HCT116 (cell line): Measurements from ENCODE around the gene NECAB2. TPM values are rescaled to one million over a fixed set of nuclear protein-coding genes. Genes with fewer than 3 reads are reported as not detected.

Source experiments
- ATAC-seq: fragments of 200-7000 bp; cut with Tn5 transposase; 2 replicates; pipeline ENCODE4 v1.9.1; 2020; ENCODE audit warnings: mild to moderate bottlenecking, moderate library complexity
- BruUV-seq: library from RNA; stranded (reverse); fragments of 400-500 nt; replicated peaks from 2 replicates; lab custom pipeline; 2021; lab: Mats Ljungman, UMichigan
- CTCF ChIA-PET: fragments of 300-600 bp; sonication (Branson Sonifier 250); formaldehyde crosslinking; loops from one replicate; lab custom pipeline; 2021; ENCODE audit warnings: antibody characterized with exemption; lab: Charles Lee
- POLR2A ChIA-PET: fragments of 300-600, 350-600 bp; sonication (Branson Sonifier 250); formaldehyde crosslinking; loops from one replicate; lab custom pipeline; 2021; ENCODE audit warnings: antibody characterized with exemption; lab: Charles Lee
- RAD21 ChIA-PET, 2 experiments: fragments of 300-600 bp; sonication (Branson Sonifier 250); formaldehyde crosslinking; loops; one replicate each; lab custom pipeline; 2023; ENCODE audit warnings: low total read pairs in 2 of 2; ENCODE audit not compliant: uncharacterized antibody in 2 of 2, unreplicated experiment in 2 of 2, low non-redundant PET in 1 of 2; lab: Charles Lee
- DNase-seq: peaks from one replicate; pipeline ENCODE4 v3.0.0-alpha.2; 2010; ENCODE audit warnings: low read depth, low spot score
- H2AFZ ChIP-seq: fragments of 200-600 bp; shearing (Covaris generic), sonication (generic); 2 replicates; pipeline ENCODE4 v1.6.1; 2017; ENCODE audit warnings: low read depth, mixed run types, mixed read lengths, antibody characterized with exemption, low read length; ENCODE audit not compliant: poor library complexity, severe bottlenecking
- H3K27ac ChIP-seq: 2 replicates; pipeline ENCODE4 v1.5.1; 2012; ENCODE audit warnings: low read depth, low read length
- H3K27me3 ChIP-seq: fragments of 200-600 bp; sonication (generic); 2 replicates; pipeline ENCODE4 v1.6.1; 2016; ENCODE audit warnings: mixed run types, low read length, mixed read lengths; ENCODE audit not compliant: insufficient read depth
- H3K36me3 ChIP-seq, 2 experiments: fragments of 200-500 bp in 1 of 2; fragments of 200-600 bp in 1 of 2; sonication (Bioruptor generic) in 1 of 2; sonication (generic) in 1 of 2; 2 replicates each; pipeline versions ENCODE4 v1.5.1 to v1.6.1; 2014 to 2016; ENCODE audit warnings: low read length in 2 of 2, inconsistent platforms in 1 of 2, mixed read lengths in 1 of 2, mixed run types in 1 of 2; ENCODE audit not compliant: insufficient read depth in 2 of 2, control insufficient read depth in 1 of 2
- H3K4me1 ChIP-seq, 2 experiments: fragments of 200-600 bp in 1 of 2; sonication (generic) in 1 of 2; 2 replicates each; pipeline versions ENCODE4 v1.5.1 to v1.6.1; 2012 to 2017; ENCODE audit warnings: low read length in 2 of 2, inconsistent platforms in 1 of 2, mild to moderate bottlenecking in 1 of 2, mixed read lengths in 1 of 2, mixed run types in 1 of 2, moderate library complexity in 1 of 2; ENCODE audit not compliant: insufficient read depth in 2 of 2, control insufficient read depth in 1 of 2
- H3K4me2 ChIP-seq: fragments of 200-600 bp; sonication (generic); 2 replicates; pipeline ENCODE4 v1.6.1; 2017; ENCODE audit warnings: mixed run types, low read length, mixed read lengths
- H3K4me3 ChIP-seq, 2 experiments: fragments of 200-600 bp in 1 of 2; sonication (generic) in 1 of 2; replicated peaks in 1 of 2; 2 replicates each; pipeline ENCODE4 v1.5.1; 2011 to 2016; ENCODE audit warnings: low read length in 2 of 2, control low read depth in 1 of 2, low read depth in 1 of 2, mild to moderate bottlenecking in 1 of 2, mixed read lengths in 1 of 2, mixed run types in 1 of 2
- H3K79me2 ChIP-seq: fragments of 200-600 bp; sonication (generic); 2 replicates; pipeline ENCODE4 v1.6.1; 2017; ENCODE audit warnings: mild to moderate bottlenecking, mixed run types, low read length, moderate library complexity, mixed read lengths; ENCODE audit not compliant: insufficient read depth
- H3K9ac ChIP-seq: fragments of 200-600 bp; sonication (generic); 2 replicates; pipeline ENCODE4 v1.6.1; 2016; ENCODE audit warnings: low read length, mixed read lengths
- H3K9me2 ChIP-seq: fragments of 200-600 bp; sonication (generic), shearing (Covaris generic); 2 replicates; pipeline ENCODE4 v1.6.1; 2017; ENCODE audit warnings: mixed run types, mild to moderate bottlenecking, moderate library complexity; ENCODE audit not compliant: insufficient read depth
- H3K9me3 ChIP-seq, 2 experiments: fragments of 200-500 bp in 1 of 2; fragments of 200-600 bp in 1 of 2; sonication (Bioruptor generic) in 1 of 2; sonication (generic) in 1 of 2; 2 replicates each; pipeline ENCODE4 v1.6.1; 2014 to 2017; ENCODE audit warnings: low read length in 2 of 2, mixed read lengths in 2 of 2, inconsistent platforms in 1 of 2, low read depth in 1 of 2, mild to moderate bottlenecking in 1 of 2, mixed run types in 1 of 2, moderate library complexity in 1 of 2; ENCODE audit not compliant: control insufficient read depth in 1 of 2, insufficient read depth in 1 of 2
- H4K20me1 ChIP-seq: fragments of 200-600 bp; sonication (generic), shearing (Covaris generic); 2 replicates; pipeline ENCODE4 v1.6.1; 2017; ENCODE audit warnings: mixed run types, mild to moderate bottlenecking, moderate library complexity; ENCODE audit not compliant: insufficient read depth
- ATF3 ChIP-seq: IDR thresholded peaks from 2 replicates; pipeline ENCODE4 v1.6.1; 2012
- CBX3 ChIP-seq: IDR thresholded peaks from 2 replicates; pipeline ENCODE4 v1.6.1; 2012; ENCODE audit warnings: low read depth
- CEBPB ChIP-seq: IDR thresholded peaks from 2 replicates; pipeline ENCODE4 v1.6.1; 2012; ENCODE audit warnings: low read depth
- EGR1 ChIP-seq: IDR thresholded peaks from 2 replicates; pipeline ENCODE4 v1.6.1; 2012; ENCODE audit warnings: low read depth
- JUND ChIP-seq: IDR thresholded peaks from 2 replicates; pipeline ENCODE4 v1.6.1; 2012
- POLR2A ChIP-seq: IDR thresholded peaks from 2 replicates; pipeline ENCODE4 v1.7.0; 2011; ENCODE audit warnings: borderline replicate concordance; ENCODE audit not compliant: insufficient read depth, insufficient read length; ENCODE audit errors: extremely low read depth
- POLR2AphosphoS5 ChIP-seq: IDR thresholded peaks from 2 replicates; pipeline ENCODE4 v1.6.1; 2011; ENCODE audit warnings: mild to moderate bottlenecking, low read depth, low read length, moderate library complexity
- RAD21 ChIP-seq: IDR thresholded peaks from 2 replicates; pipeline ENCODE4 v1.6.1; 2012; ENCODE audit warnings: low read depth, mild to moderate bottlenecking
- SIN3A ChIP-seq: IDR thresholded peaks from 2 replicates; pipeline ENCODE4 v1.6.1; 2012; ENCODE audit warnings: low read depth
- SRF ChIP-seq: IDR thresholded peaks from 2 replicates; pipeline ENCODE4 v1.6.1; 2012; ENCODE audit warnings: low read depth
- ZBTB33 ChIP-seq: IDR thresholded peaks from 2 replicates; pipeline ENCODE4 v1.6.1; 2011; ENCODE audit warnings: mild to moderate bottlenecking, low read length, moderate library complexity; ENCODE audit not compliant: insufficient replicate concordance; ENCODE audit errors: extremely low read depth
- ZNF274 ChIP-seq: fragments of 200-500 bp; sonication (Bioruptor generic); IDR thresholded peaks from 2 replicates; pipeline ENCODE4 v1.6.1; 2014; ENCODE audit warnings: mild to moderate bottlenecking, low read depth, low read length, inconsistent platforms
- intact Hi-C: fragments of 100-400 bp; cut with micrococcal nuclease; formaldehyde crosslinking; loops from 2 replicates; pipeline ENCODE4 v1.10.0; 2022
- total RNA-seq: library from RNA; stranded (reverse); gene quantifications from one replicate; pipeline ENCODE4 v1.2.1, GENCODE V29; 2021; ENCODE audit not compliant: unreplicated experiment
- TF ChIP-seq, protein P1 (sequence below): IDR thresholded peaks from 2 replicates; pipeline ENCODE4 v1.6.1; 2012

Gene NECAB2
- total RNA-seq, 1 experiment from 2014 or later = 0.61 TPM

DNA sequence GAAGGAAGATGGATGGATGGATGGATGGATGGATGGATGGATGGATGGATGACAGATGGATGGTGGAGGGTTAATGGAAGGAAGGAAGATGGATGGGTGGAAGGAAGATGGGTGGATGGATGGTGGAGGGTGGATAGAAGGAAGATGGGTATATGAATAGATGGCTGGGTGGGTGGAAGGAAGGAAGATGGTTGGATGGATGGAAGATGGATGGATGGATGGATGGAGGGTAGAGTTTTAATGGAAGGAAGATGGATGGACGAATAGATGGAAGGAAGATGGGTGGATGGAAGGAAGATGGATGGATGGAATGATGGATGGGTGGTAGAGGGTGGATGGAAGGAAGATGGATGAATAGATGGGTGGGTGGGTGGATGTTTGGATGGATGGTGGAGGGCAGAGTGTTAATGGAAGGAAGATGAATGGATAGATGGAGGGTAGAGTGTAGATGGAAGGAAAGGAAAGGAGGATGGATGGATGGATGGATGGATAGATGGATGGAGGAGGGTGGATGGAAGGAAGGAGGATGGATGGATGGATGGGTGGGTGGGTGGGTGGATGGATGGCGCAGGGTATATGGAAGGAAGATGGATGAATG lies 47.1 kb upstream of the NECAB2 start:
- Histone ChIP-seq H3K4me2 (no peak overlapping the region), H3K9me2 (no peaks in the 10 kb centered on the region), H3K4me3 (no peak overlapping the region), H2AFZ (no peak overlapping the region), H3K36me3 (0 out of 4 replicates have a peak, but pooled peaks cover 2 to 8% of the 10 kb centered on the region in 2 experiments), H3K9me3 (no peaks in the 10 kb centered on the region), H3K9ac (no peak overlapping the region), H3K4me1 (no peaks in the 10 kb centered on the region), H3K27me3 (no peaks in the 10 kb centered on the region), H4K20me1 (no peaks in the 10 kb centered on the region), H3K79me2 (no peaks in the 10 kb centered on the region), H3K27ac (no peak overlapping the region)
- ChIA-PET RAD21 (no interaction called here), POLR2A (no interaction called here), CTCF (no interaction called here)
- ATAC-seq (no peak), DNase-seq (no peak)
- BruUV-seq = no TSS peak
- TF ChIP-seq ATF3 (no peak), SIN3A (no peak), CEBPB (no peak), EGR1 (no peak), POLR2AphosphoS5 (no peak), CBX3 (no peak), ZBTB33 (no peak), POLR2A (no peak), SRF (no peak), JUND (no peak), ZNF274 (no peak), RAD21 (no peak)
- TF ChIP-seq, protein P1, sequence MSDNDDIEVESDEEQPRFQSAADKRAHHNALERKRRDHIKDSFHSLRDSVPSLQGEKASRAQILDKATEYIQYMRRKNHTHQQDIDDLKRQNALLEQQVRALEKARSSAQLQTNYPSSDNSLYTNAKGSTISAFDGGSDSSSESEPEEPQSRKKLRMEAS = no peak
- intact Hi-C loops = no loop called here
